SK-N-DZ (cell line): ENCODE data around the gene HOXB2.

ENCODE experiments used
- DNase-seq: peaks from one replicate; pipeline ENCODE4 v3.0.0-alpha.2; 2015; ENCODE audit warnings: low spot score

HOXB2 gene

GRCh38 chr17:48565925-48566710 lies 21.2 kb upstream of the HOXB2 start:
- DNase-seq = no peak

- no peak for DNase-seq
Measured at GRCh38 chr17:48565022-48565554, 20.2 kb upstream of the HOXB2 start.

GRCh38 chr17:48564188-48565021 lies 19.5 kb upstream of the HOXB2 start:
- no peak for DNase-seq

- DNase-seq = no peak
Measured at GRCh38 chr17:48563867-48564187, 18.9 kb upstream of the HOXB2 start.

GRCh38 chr17:48563385-48563838 lies 18.5 kb upstream of the HOXB2 start:
- no peak for DNase-seq

- no peak for DNase-seq
Measured at GRCh38 chr17:48562934-48563333, 18.0 kb upstream of the HOXB2 start.

GRCh38 chr17:48561884-48562810 lies 17.2 kb upstream of the HOXB2 start:
- peak; percentile 15 for DNase-seq

GRCh38 chr17:48559840-48560817 lies 15.2 kb upstream of the HOXB2 start:
- no peak for DNase-seq

- DNase-seq = no peak
Measured at GRCh38 chr17:48559122-48559839, 14.4 kb upstream of the HOXB2 start.

GRCh38 chr17:48558831-48559121 lies 13.9 kb upstream of the HOXB2 start:
- DNase-seq = no peak

- no peak for DNase-seq
Measured at GRCh38 chr17:48558057-48558830, 13.3 kb upstream of the HOXB2 start.

- no peak for DNase-seq
Measured at GRCh38 chr17:48556576-48557401, 11.9 kb upstream of the HOXB2 start.

- no peak for DNase-seq
Measured at GRCh38 chr17:48556229-48556575, 11.3 kb upstream of the HOXB2 start.

- peak; percentile 29 for DNase-seq
Measured at GRCh38 chr17:48555258-48556228, 10.6 kb upstream of the HOXB2 start.

GRCh38 chr17:48554412-48555257 lies 9.7 kb upstream of the HOXB2 start:
- DNase-seq = no peak

GRCh38 chr17:48553826-48554225 lies 8.9 kb upstream of the HOXB2 start:
- DNase-seq = no peak
